ENCODE data around the gene STAG3. TPM values are rescaled to one million over a fixed set of nuclear protein-coding genes. Genes with fewer than 3 reads are reported as not detected.
"Not testable (repeated sequence)": the region's sequence is repeated elsewhere in the genome, so short reads cannot be mapped to it uniquely, and the experiment has no call there.

STAG3 gene
- total and polyA plus RNA-seq, 2 donors: 0.61 to 0.90 TPM

DNA sequence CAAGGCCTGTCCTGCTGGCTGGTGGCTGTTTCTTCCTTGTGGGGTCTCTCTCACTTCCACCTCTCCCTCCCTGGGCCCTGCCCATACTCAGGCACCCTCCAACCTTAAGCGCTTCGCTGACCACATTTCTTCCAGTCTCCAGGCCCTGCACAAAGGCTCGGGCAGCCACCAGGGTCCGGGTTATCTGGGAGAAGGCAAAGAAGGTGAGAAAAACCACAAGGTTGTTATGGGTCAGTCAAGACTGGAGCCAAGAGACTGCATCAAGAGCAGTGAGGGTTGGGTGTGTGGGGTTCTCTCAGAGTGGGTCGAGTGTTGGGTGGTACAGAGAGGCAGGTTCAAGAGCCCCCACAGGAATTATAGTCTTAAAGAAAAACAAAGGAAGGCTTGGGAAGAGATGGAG lies 3.1 kb upstream of the STAG3 start:
- no peak overlapping the region for H3K4me3 ChIP-seq (ENCODE audit: low read depth, low read length)
- no peaks in the 10 kb centered on the region for H3K36me3 ChIP-seq (ENCODE audit: insufficient read depth)
- DNase-seq (ENCODE audit: extremely low spot score): no peak
- 90% methylated on average over 5 of the region's 5 CpGs for WGBS
- no peaks in the 10 kb centered on the region for H3K4me1 ChIP-seq (ENCODE audit: insufficient read depth)
- H3K27ac ChIP-seq (ENCODE audit: low read depth): no peak overlapping the region

DNA sequence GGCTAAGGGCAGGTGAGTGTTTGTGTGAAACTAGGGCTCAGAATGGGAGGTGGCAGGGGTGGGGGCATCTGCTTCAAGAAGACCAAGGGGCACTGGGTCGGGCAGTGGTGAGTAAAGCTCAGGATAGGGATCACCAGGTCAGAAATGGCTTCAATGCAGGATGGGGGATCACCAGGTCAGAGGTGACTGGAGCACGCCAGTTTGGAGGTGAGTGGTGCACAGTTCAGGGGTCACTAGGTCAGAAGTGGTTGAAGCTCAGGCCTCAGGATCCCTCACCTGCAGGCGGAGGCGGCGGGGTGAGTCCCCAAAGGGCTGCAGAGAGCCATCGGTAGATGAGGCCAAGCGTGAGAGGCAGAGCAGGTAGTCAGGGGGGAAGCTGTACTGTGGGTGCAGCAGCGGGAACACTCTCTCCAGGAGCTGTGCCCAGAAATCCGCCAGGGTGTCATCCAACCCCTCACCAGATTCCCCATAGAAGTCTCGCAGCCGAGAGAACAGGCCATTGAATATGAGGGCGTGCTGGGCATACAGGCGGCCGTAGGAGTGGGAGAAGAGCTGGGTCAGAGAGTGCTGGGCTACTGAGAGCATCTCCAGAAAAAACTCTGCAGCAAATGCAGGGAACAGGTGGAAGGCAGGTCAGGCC lies 2.3 kb upstream of the STAG3 start:
- H3K36me3 ChIP-seq (ENCODE audit: insufficient read depth): no peaks in the 10 kb centered on the region
- H3K4me3 ChIP-seq (ENCODE audit: low read depth, low read length): no peak overlapping the region
- no peak for DNase-seq (ENCODE audit: extremely low spot score)
- no peak overlapping the region for H3K27ac ChIP-seq (ENCODE audit: low read depth)
- 97% methylated on average over 14 of the region's 14 CpGs for WGBS
- H3K4me1 ChIP-seq (ENCODE audit: insufficient read depth): no peaks in the 10 kb centered on the region

DNA sequence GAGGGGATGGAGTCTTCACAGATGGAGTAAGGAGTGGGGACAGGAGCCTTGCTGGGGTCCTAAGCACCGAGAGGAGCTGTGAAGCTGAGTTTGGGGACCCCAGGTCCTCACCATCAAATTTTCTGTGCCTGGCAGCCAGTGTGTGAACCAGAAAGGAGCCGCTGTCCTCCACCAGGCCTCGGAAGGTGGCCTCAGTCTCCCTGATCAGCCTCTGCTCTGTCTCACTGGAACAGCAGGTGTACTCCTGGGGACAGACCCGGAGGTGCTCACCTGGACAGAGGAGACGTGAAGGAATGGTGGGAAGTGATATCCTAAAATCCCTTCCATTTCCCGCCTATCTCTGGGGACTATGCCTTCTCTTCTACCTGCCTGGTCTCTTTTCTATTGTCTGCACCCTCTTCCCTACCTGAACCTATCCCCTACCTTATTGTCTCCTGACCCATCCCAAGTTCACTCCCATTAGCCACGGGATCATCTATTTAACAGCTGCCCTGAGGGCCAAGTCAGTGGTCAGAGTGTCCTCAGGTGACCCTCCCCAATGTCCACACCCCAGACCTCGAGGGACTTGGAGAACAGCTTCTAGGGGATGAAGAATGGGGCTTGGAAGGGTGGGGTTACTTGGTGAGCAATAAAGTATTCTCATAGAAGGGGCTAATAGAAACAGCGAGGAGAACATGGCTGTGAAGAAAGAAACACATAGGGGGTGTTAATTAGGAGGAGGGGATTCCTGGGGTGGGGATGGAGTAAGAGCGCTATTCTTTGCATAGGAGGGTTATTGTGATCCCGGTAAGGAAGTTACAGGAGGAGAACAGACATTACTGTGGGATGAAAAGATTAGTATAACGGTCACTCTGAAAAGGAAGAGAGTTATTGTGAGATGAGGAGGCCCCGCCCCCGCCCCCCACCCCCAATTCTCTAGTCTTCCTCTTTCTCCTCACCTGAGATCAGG lies 1.3 kb upstream of the STAG3 start:
- H3K36me3 ChIP-seq (ENCODE audit: insufficient read depth): no peaks in the 10 kb centered on the region
- H3K4me1 ChIP-seq (ENCODE audit: insufficient read depth): no peaks in the 10 kb centered on the region
- WGBS: 53% methylated on average over 14 of the region's 14 CpGs
- H3K27ac ChIP-seq (ENCODE audit: low read depth): no peak overlapping the region
- no peak overlapping the region for H3K4me3 ChIP-seq (ENCODE audit: low read depth, low read length)
- no peak for DNase-seq (ENCODE audit: extremely low spot score)

DNA sequence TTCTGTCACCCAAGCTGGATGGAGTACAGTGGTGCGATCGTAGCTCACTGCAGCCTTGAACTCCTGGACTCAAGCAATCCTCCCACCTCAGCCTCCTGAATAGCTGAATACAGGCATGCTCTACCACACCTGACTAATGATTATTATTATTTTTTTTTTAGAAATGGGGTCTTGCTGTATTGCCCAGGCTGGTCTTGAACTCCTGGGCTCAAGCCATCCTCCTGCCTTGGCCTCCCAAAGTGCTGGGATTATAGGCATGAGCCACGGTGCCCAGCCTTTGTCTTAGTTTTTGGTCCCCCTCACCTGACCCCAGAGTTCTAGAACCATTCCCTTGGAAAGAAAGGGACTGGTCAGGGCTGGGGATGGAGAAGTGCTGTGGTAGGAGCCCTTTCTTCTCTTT lies 2.4 kb downstream of the STAG3 start:
- H3K4me3 ChIP-seq (ENCODE audit: low read depth, low read length); H3K36me3 ChIP-seq (ENCODE audit: insufficient read depth); H3K27ac ChIP-seq (ENCODE audit: low read depth); H3K4me1 ChIP-seq (ENCODE audit: insufficient read depth); DNase-seq (ENCODE audit: extremely low spot score): not testable (repeated sequence)
- WGBS: 95% methylated on average over 3 of the region's 3 CpGs

DNA sequence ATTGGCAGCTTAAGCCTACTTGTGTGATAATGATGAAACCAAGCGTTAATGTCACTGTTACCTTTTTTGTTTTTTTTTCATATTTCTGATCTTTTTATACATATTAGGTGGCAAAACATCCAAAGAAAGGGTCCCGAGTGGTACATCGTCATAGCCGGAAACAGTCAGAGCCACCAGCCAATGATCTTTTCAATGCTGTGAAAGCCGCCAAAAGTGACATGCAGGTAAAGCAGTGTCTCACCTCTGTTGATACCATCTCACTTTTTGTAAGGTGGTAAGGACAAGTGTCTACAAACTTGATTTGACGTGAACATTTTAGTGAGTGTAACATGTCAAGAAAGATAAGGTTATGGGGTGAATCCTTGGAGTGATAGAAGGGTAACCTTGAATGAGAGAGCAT lies 4.9 kb downstream of the STAG3 start:
- H3K4me1 ChIP-seq (ENCODE audit: insufficient read depth); H3K36me3 ChIP-seq (ENCODE audit: insufficient read depth); DNase-seq (ENCODE audit: extremely low spot score); H3K27ac ChIP-seq (ENCODE audit: low read depth); H3K4me3 ChIP-seq (ENCODE audit: low read depth, low read length): not testable (repeated sequence)
- 81% methylated on average over 6 of the region's 6 CpGs for WGBS

DNA sequence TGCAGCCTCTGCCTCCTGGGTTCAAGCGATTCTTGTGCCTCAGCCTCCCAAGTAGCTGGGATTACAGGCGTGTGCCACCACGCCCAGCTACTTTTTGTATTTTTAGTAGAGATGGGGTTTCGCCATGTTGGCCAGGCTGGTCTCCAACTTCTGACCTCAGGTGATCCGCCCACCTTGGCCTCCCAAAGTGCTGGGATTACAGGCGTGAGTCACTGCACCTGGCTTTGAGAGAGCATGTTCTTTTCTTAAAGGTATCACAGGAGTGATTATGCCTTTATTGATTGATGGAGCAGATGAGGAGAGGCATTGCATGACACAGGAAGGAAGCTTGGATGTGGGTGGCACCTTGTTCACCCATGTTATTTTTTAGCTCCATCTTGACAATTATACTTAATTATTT lies 5.4 kb downstream of the STAG3 start:
- 90% methylated on average over 6 of the region's 6 CpGs for WGBS
- not testable (repeated sequence) for H3K36me3 ChIP-seq (ENCODE audit: insufficient read depth); H3K27ac ChIP-seq (ENCODE audit: low read depth); DNase-seq (ENCODE audit: extremely low spot score); H3K4me1 ChIP-seq (ENCODE audit: insufficient read depth); H3K4me3 ChIP-seq (ENCODE audit: low read depth, low read length)

DNA sequence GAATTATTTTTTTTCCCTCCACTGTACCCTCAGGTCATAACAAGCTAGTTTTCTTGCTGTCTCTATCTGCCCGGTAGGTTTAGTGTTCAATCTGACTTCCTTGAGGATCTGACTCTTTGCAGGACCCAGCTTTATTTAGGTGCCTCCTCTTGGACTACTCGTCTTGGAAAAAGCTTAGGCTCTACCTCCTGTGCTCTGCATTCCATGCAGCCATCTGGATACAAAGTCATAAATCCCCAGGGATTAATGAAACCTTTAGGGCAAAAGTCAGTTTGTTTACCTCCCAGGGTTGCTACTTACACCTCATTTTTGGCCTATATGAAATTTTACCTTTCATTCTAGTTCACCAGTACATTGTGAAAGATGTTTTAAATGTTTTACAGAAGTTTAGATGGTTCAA lies 8.0 kb downstream of the STAG3 start:
- 38% methylated on average over 2 of the region's 2 CpGs for WGBS
- H3K27ac ChIP-seq (ENCODE audit: low read depth): no peak overlapping the region
- no peaks in the 10 kb centered on the region for H3K4me1 ChIP-seq (ENCODE audit: insufficient read depth)
- H3K4me3 ChIP-seq (ENCODE audit: low read depth, low read length): no peak overlapping the region
- H3K36me3 ChIP-seq (ENCODE audit: insufficient read depth): no peaks in the 10 kb centered on the region
- DNase-seq (ENCODE audit: extremely low spot score): no peak

DNA sequence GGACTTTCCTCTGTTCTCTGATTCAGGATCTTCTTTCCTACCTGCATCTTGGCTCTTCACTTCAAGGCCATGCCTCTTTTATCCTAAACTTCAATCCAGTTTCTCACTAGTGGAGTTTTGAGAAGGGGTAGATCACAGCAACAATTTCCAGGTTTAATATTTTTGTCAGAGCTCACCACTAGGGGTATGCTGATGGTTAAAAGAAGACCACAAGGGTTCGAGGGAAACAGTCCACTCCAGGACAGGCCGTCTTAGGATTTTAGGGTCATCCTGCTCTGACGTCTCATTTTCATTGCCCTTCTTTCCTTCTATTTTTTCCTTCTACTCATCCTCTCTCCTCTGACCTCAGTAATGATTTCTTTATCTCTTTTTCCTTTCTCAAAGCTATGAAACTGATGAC lies 11.3 kb downstream of the STAG3 start:
- Histone ChIP-seq H3K4me3 (ENCODE audit: low read depth, low read length) (no peak overlapping the region), H3K27ac (ENCODE audit: low read depth) (no peak overlapping the region), H3K4me1 (ENCODE audit: insufficient read depth) (no peaks in the 10 kb centered on the region), H3K36me3 (ENCODE audit: insufficient read depth) (no peaks in the 10 kb centered on the region)
- no peak for DNase-seq (ENCODE audit: extremely low spot score)
- 64% methylated on average over 3 of the region's 3 CpGs for WGBS

DNA sequence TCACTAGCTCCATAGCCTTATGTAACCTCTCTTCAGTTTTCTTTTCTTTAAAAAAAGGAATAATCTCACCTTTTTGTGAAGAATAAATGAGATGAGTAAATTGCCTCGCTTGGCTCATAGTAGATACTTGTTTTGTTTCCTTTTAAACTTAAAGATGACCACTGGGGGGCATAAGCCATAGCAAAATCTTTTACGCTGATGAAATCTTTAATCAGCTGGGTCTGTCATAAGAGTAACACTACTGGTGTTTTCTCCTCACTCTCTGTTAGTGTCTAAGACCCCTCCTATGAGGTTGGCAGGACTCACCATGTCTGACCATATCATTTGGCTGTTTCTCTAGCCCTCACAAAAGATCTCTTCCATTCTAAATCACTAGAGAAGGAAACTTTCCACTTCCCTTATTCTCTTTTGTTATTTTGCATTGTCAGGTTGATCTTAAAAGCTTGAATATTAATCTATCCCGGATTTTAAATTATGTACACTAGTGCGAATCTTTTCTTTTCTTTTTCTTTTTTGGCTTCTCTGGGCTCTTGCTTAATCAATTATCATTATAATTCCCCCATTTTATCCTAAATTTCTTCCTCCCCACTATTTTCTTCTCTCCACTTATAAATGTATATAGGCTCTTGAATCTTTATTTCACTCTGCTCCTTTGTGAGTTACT lies 12.5 kb downstream of the STAG3 start:
- H3K4me3 ChIP-seq (ENCODE audit: low read depth, low read length): no peak overlapping the region
- 63% methylated on average over 4 of the region's 4 CpGs for WGBS
- no peak for DNase-seq (ENCODE audit: extremely low spot score)
- no peaks in the 10 kb centered on the region for H3K4me1 ChIP-seq (ENCODE audit: insufficient read depth)
- H3K36me3 ChIP-seq (ENCODE audit: insufficient read depth): no peaks in the 10 kb centered on the region
- H3K27ac ChIP-seq (ENCODE audit: low read depth): no peak overlapping the region

DNA sequence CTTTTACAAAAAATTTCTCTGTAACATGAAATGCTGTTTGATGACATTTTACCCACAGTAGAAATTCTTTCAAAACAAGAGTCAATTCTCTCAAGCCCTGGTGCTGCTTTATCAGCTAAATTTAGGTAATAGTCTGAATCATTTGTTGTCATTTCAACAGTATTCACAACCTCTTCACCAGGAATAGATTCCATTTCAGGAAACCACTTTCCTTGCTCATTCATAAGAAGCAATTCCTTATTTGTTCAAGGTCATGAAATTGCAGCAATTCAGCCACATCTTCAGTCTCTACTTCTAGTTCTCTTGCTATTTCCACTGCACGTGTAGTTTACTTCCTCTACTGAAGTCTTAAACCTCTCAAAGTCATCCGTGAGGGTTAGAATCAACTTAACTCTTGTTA lies 14.1 kb downstream of the STAG3 start:
- H3K27ac ChIP-seq (ENCODE audit: low read depth): no peak overlapping the region
- H3K4me1 ChIP-seq (ENCODE audit: insufficient read depth): no peaks in the 10 kb centered on the region
- H3K4me3 ChIP-seq (ENCODE audit: low read depth, low read length): no peak overlapping the region
- no peaks in the 10 kb centered on the region for H3K36me3 ChIP-seq (ENCODE audit: insufficient read depth)
- WGBS: 49% methylated on average over 2 of the region's 2 CpGs
- no peak for DNase-seq (ENCODE audit: extremely low spot score)

DNA sequence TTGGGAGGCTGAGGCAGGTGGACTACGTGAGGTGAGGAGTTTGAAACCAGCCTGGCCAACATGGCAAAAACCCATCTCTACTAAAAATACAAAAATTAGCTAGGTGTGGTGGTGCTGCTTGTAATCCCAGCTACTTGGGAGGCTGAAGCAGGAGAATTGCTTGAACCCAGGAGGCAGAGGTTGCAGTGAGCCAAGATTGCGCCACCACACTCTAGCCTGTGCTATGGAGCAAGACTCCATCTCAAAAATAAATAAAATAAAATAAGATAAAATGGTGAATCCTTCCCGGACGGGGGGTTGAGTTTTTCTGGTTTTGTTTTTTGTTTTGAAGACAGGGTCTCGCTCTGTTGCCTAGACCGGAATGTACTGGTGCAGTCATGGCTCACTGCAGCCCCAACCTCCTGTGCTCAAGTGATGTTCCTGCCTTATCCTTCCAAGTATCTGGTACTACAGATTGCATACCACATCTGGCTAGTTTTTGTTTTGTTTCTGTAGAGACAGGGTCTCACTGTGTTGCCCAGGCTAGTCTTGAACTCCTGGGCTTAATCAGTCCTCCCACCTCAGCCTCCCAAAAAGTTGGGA lies 14.7 kb downstream of the STAG3 start:
- WGBS: 94% methylated on average over 6 of the region's 6 CpGs
- not testable (repeated sequence) for DNase-seq (ENCODE audit: extremely low spot score)

DNA sequence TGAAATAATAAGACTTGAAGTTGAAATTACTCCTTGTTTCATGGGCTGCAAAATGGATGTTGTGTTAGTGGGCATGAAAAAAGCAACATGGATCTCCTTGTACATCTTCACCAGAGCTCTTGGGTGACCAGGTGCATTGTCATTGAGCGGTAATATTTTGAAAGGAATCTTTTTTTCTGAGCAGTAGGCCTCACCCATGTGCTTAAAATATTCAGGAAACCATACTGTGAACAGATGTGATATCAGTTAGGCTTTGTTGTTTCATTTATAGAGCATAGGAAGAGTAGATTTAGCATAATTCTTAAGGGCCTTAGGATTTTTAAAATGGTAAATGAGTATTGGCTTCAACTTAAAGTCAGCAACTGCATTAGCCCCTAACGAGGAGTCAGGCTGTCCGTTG lies 15.3 kb downstream of the STAG3 start:
- WGBS: 77% methylated on average over 3 of the region's 3 CpGs

More for the DNA sequence above, 14.7 kb downstream of the STAG3 start:
- not testable (repeated sequence) for H3K36me3 ChIP-seq (ENCODE audit: insufficient read depth); H3K4me3 ChIP-seq (ENCODE audit: low read depth, low read length); H3K27ac ChIP-seq (ENCODE audit: low read depth); H3K4me1 ChIP-seq (ENCODE audit: insufficient read depth)

DNA sequence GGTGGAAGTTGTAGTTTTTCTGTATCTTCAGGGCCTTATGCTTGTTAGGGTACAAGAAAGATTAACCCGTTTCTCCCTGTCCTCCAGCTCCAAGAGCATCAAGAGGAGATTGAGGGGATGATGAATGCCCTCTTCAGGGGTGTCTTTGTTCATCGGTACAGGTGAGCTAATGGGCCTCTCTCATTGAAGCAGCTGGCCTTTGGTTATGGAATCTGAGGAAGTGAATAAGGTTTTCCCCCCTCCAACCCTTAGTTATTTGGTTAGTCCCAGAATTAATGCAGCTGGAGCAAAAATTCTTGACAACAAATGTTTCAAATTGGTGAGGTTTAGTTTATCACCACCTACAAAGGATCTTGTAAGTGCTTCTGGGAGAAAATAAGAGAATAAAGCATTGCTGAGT lies 17.5 kb downstream of the STAG3 start:
- DNase-seq (ENCODE audit: extremely low spot score): no peak
- 80% methylated on average over 2 of the region's 2 CpGs for WGBS
- Histone ChIP-seq H3K4me3 (ENCODE audit: low read depth, low read length) (no peak overlapping the region), H3K36me3 (ENCODE audit: insufficient read depth) (no peaks in the 10 kb centered on the region), H3K27ac (ENCODE audit: low read depth) (no peak overlapping the region), H3K4me1 (ENCODE audit: insufficient read depth) (no peaks in the 10 kb centered on the region)

More for the DNA sequence above, 15.3 kb downstream of the STAG3 start:
- DNase-seq (ENCODE audit: extremely low spot score): no peak
- H3K4me1 ChIP-seq (ENCODE audit: insufficient read depth): no peaks in the 10 kb centered on the region
- H3K27ac ChIP-seq (ENCODE audit: low read depth): no peak overlapping the region
- no peaks in the 10 kb centered on the region for H3K36me3 ChIP-seq (ENCODE audit: insufficient read depth)
- no peak overlapping the region for H3K4me3 ChIP-seq (ENCODE audit: low read depth, low read length)

Measured in urinary bladder (tissue), 4 donors.